Retinal pigment epithelial cell (primary cell): Measurements from ENCODE around the gene ESR2.

ENCODE experiments used
- DNase-seq: peaks from one replicate; pipeline ENCODE4 v3.0.0-alpha.2; 2010; ENCODE audit warnings: low read depth
- H3K4me3 ChIP-seq: 2 replicates; pipeline ENCODE4 v1.5.1; 2011; ENCODE audit warnings: mild to moderate bottlenecking, low read length, control low read depth, moderate library complexity
- CTCF ChIP-seq: conservative IDR thresholded peaks from 2 replicates; pipeline ENCODE4 v1.5.1; 2011; ENCODE audit warnings: low read depth, low read length, control low read depth, inconsistent platforms

Gene ESR2

GRCh38 chr14:64082837-64083236, 211.3 kb downstream of the ESR2 start:
- no peak for DNase-seq
- no peak overlapping the region for H3K4me3 ChIP-seq
- TF ChIP-seq CTCF = no peak

DNA sequence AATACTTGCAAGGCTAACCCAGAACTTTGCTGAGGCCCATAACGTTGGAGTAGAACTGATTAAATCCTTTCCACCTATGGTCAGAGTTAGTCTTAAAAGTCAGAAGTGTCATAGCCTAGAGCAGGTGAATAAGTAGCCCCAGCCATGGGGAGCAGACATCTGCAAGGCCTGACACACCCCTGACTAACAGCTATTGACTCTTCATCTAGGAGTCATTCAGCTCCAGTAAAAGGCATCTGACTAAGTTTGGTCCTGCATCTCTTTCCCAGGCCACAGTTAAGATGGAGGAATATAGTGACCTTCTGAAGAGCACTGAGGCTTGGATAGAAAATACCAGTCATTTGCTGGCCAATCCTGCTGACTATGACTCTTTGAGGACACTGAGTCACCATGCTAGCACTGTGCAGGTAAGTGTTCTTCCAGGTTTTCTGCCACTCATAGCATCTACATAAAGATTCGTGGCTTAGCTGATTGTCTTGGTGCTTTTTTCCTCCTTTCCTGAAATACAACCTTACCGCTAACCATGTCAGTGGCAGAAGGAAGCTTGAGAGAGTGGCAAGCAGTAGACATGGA, 212.9 kb downstream of the ESR2 start:
- no peak overlapping the region for H3K4me3 ChIP-seq
- no peak for TF ChIP-seq CTCF
- no peak for DNase-seq

- H3K4me3 ChIP-seq = no peak overlapping the region
- TF ChIP-seq CTCF = no peak
- DNase-seq = no peak
Observed at GRCh38 chr14:64080452-64080851, 213.7 kb downstream of the ESR2 start.

- DNase-seq = no peak
Observed at GRCh38 chr14:64075613-64076005, 218.6 kb downstream of the ESR2 start.

DNA sequence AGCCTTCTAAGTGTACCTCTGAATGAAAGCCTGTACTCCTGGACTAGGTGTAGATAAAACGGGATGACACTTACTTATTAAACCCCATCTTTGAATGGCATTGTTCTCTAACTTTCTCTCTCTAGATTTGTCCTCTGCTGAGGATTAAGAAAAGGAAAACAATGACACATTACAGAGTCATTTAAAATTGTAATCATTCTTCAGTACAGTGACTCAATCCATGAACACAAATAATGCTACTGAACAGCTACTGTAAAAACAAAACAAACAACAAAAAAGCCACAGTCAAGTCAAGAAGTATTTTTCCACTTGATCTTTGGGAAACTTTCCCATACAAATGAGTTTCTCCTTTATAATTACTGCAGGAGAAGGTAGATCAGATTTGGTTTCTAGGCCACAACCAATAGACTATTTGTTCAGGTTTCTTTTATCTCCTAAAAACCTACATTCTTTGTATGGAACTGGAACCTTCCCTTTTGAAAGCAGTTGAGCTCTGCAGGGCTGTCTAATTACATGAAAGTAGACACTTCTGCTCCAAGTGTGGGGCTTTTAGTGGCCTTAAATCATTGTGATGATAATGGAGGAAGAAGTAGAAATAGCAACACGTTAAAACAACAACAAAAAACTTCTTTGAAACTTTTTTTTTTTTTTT, 219.1 kb downstream of the ESR2 start:
- peak; percentile 12 for DNase-seq
- TF ChIP-seq CTCF = no peak
- no peak overlapping the region for H3K4me3 ChIP-seq

More at GRCh38 chr14:64075613-64076005, 218.6 kb downstream of the ESR2 start:
- no peak for TF ChIP-seq CTCF
- H3K4me3 ChIP-seq = no peak overlapping the region

GRCh38 chr14:64069634-64070359, 224.4 kb downstream of the ESR2 start:
- H3K4me3 ChIP-seq = no peak overlapping the region
- no peak for DNase-seq
- no peak for TF ChIP-seq CTCF

DNA sequence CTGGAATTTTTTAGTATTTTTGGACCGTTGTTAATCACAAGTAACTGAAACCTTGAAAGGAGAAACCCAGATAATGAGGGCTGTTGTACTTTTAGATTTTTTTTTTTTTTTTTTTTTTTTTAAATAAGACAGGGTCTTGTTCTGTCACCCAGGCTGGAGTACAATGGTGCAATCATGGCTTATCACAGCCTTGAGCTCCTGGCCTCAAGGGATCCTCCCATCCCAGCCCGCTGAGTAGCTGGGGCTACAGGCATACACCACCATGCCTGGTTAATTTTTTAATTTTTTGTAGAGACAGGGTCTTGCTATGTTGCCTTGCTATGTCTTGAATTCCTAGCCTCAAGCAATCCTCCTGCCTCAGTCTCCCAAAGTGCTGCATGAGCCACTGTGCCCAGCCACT, 229.7 kb downstream of the ESR2 start:
- no peak for TF ChIP-seq CTCF
- H3K4me3 ChIP-seq = no peak overlapping the region
- DNase-seq = no peak
